Mesendoderm (in vitro differentiated cells): ENCODE results near the gene KCNQ1.

Source experiments
- DNase-seq: peaks from one replicate; pipeline ENCODE4 v3.0.0; 2013
- H2AK5ac ChIP-seq: 2 replicates; pipeline ENCODE4 v1.6.1; 2013; ENCODE audit warnings: low read length, inconsistent platforms
- H2BK120ac ChIP-seq: 2 replicates; pipeline ENCODE4 v1.6.1; 2013; ENCODE audit warnings: low read depth, mild to moderate bottlenecking, low read length, moderate library complexity, mixed read lengths
- H2BK15ac ChIP-seq: replicated peaks from 2 replicates; pipeline ENCODE4 v1.6.1; 2013; ENCODE audit warnings: low read depth, mild to moderate bottlenecking, moderate library complexity
- H2BK5ac ChIP-seq: 2 replicates; pipeline ENCODE4 v1.6.1; 2013; ENCODE audit warnings: low read length, inconsistent platforms
- H3K18ac ChIP-seq: 2 replicates; pipeline ENCODE4 v1.6.1; 2013; ENCODE audit warnings: mild to moderate bottlenecking, low read length, mixed read lengths
- H3K23ac ChIP-seq: one replicate; pipeline ENCODE4 v1.6.1; 2013; ENCODE audit warnings: low read length
- H3K27ac ChIP-seq: 2 replicates; pipeline ENCODE4 v1.5.1; 2013; ENCODE audit warnings: low read depth, mild to moderate bottlenecking, inconsistent platforms, low read length, moderate library complexity
- H3K27me3 ChIP-seq: 2 replicates; pipeline ENCODE4 v1.6.1; 2013; ENCODE audit warnings: low read length, control low read depth, mild to moderate bottlenecking, inconsistent platforms; ENCODE audit not compliant: insufficient read depth, poor library complexity
- H3K36me3 ChIP-seq: 2 replicates; pipeline ENCODE4 v1.6.1; 2013; ENCODE audit warnings: low read length, inconsistent platforms; ENCODE audit not compliant: control insufficient read depth, insufficient read depth
- H3K4ac ChIP-seq: one replicate; pipeline ENCODE4 v1.6.1; 2013; ENCODE audit warnings: low read depth, mild to moderate bottlenecking, low read length, moderate library complexity
- H3K4me1 ChIP-seq: 2 replicates; pipeline ENCODE4 v1.6.1; 2013; ENCODE audit warnings: low read depth, low read length, inconsistent platforms; ENCODE audit not compliant: control insufficient read depth
- H3K4me2 ChIP-seq: 2 replicates; pipeline ENCODE4 v1.6.1; 2013; ENCODE audit warnings: low read length
- H3K4me3 ChIP-seq: 2 replicates; pipeline ENCODE4 v1.5.1; 2013; ENCODE audit warnings: mild to moderate bottlenecking, low read length
- H3K56ac ChIP-seq: one replicate; pipeline ENCODE4 v1.6.1; 2013; ENCODE audit warnings: low read length
- H3K79me1 ChIP-seq: 2 replicates; pipeline ENCODE4 v1.6.1; 2013; ENCODE audit warnings: low read length, inconsistent platforms
- H3K79me2 ChIP-seq: 2 replicates; pipeline ENCODE4 v1.6.1; 2013; ENCODE audit warnings: mild to moderate bottlenecking, low read length; ENCODE audit not compliant: control insufficient read depth, insufficient read depth
- H3K9ac ChIP-seq: 2 replicates; pipeline ENCODE4 v1.6.1; 2013; ENCODE audit warnings: low read length, inconsistent platforms
- H4K5ac ChIP-seq: one replicate; pipeline ENCODE4 v1.6.1; 2013; ENCODE audit warnings: low read length
- H4K8ac ChIP-seq: one replicate; pipeline ENCODE4 v1.6.1; 2013; ENCODE audit warnings: low read depth, mild to moderate bottlenecking, control low read depth, low read length, moderate library complexity
- WGBS: extraction: QIAGEN DNeasy Blood & Tissue Kit; methylation state at CpG from one replicate; pipeline ENCODE4 v1.1.7; 2013; ENCODE audit warnings: low lambda C conversion rate, missing lambda C conversion rate; ENCODE audit not compliant: insufficient coverage; ENCODE audit errors: extremely low coverage; 5-methylcytosine and 5-hydroxymethylcytosine counted together

The KCNQ1 gene

DNA sequence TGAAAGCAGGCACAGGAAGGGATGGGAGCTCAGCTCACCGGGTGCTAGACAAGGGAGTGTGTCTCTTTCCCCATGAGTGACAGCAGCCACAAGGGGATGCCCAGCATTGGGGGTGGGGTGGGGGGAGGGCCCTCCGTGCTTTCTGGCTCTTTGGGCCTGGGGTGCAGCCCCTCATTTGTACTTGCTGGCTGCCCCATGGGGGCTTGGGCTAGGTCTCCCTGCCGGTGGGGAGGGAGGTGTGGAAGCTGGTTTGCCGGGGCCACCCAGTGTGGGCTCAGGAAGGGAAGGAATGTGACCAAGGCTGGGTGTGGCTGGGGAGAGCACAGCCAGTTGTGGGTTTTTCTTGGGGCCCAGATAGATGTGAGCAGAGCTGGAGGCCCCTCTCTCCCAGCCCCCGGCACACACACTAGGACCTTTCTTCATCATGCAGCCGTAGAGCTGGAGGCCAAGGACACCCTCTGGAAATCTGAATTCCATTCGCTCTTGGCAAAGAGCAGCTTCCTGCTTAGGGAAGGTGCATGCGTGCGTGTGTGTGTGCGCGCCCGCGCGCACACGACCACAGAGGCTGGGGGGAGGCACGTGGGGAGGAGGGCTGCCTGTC lies 229.2 kb downstream of the KCNQ1 start:
- Histone ChIP-seq H4K8ac (no peak overlapping the region), H3K23ac (no peak overlapping the region), H2AK5ac (no peak overlapping the region), H2BK120ac (no peak overlapping the region), H3K4me3 (no peak overlapping the region), H2BK15ac (no peak overlapping the region), H3K27ac (no peak overlapping the region), H3K4ac (no peak overlapping the region), H3K79me2 (no peaks in the 10 kb centered on the region), H2BK5ac (no peak overlapping the region), H3K4me2 (no peak overlapping the region), H3K4me1 (no peaks in the 10 kb centered on the region), H3K79me1 (no peaks in the 10 kb centered on the region), H3K27me3 (no peaks in the 10 kb centered on the region), H3K9ac (no peak overlapping the region), H3K36me3 (no peaks in the 10 kb centered on the region), H3K18ac (no peak overlapping the region), H3K56ac (no peak overlapping the region), H4K5ac (no peak overlapping the region)
- no peak for DNase-seq
- no CpG with 5 or more reads among the region's 16 CpGs for WGBS

DNA sequence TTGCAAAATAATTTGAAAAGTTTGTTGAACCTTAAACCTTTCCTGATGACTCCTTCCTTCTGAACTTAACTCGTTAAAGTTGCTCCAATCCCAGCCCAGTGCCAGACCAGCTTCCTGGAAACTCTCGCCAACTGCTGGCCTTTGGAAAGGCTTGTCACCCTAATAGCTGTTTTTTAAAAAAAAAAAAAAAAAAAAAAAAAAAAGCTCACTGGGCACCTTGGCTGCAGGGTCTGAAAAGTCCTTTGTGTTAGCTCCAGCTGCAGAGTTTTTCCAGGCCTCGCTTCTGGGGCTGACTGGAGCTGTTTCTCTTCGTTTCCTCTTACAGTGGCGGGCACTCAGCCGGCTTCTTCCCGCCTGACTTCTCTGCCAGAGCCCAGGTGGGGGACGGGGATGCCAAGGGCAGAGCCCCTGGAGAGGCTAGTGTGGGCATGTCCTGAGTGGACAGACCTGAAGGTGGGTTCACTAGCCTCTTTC lies 229.9 kb downstream of the KCNQ1 start:
- Histone ChIP-seq H2AK5ac (no peak overlapping the region), H3K4me2 (no peak overlapping the region), H3K18ac (no peak overlapping the region), H4K8ac (no peak overlapping the region), H3K4ac (no peak overlapping the region), H3K36me3 (no peaks in the 10 kb centered on the region), H3K56ac (no peak overlapping the region), H3K9ac (no peak overlapping the region), H3K79me1 (no peaks in the 10 kb centered on the region), H3K27ac (no peak overlapping the region), H3K4me1 (no peaks in the 10 kb centered on the region), H3K23ac (no peak overlapping the region), H3K79me2 (no peaks in the 10 kb centered on the region), H3K4me3 (no peak overlapping the region), H4K5ac (no peak overlapping the region), H3K27me3 (no peaks in the 10 kb centered on the region), H2BK15ac (no peak overlapping the region), H2BK120ac (no peak overlapping the region), H2BK5ac (no peak overlapping the region)
- DNase-seq, result no peak
- no CpG with 5 or more reads among the region's 8 CpGs for WGBS

GRCh38 chr11:2675540-2675939 lies 230.7 kb downstream of the KCNQ1 start:
- H3K79me2 ChIP-seq, result no peaks in the 10 kb centered on the region
- H3K23ac ChIP-seq, result no peak overlapping the region
- no peaks in the 10 kb centered on the region for H3K27me3 ChIP-seq
- no peaks in the 10 kb centered on the region for H3K4me1 ChIP-seq
- H3K4me2 ChIP-seq, result no peak overlapping the region
- H3K9ac ChIP-seq, result no peak overlapping the region
- no peak overlapping the region for H2BK120ac ChIP-seq
- no peak overlapping the region for H3K56ac ChIP-seq
- no peaks in the 10 kb centered on the region for H3K79me1 ChIP-seq
- no peak overlapping the region for H2BK5ac ChIP-seq
- no peak overlapping the region for H4K8ac ChIP-seq
- no peak overlapping the region for H3K18ac ChIP-seq
- no peak overlapping the region for H4K5ac ChIP-seq
- no CpG with 5 or more reads among the region's 7 CpGs for WGBS
- no peak overlapping the region for H2BK15ac ChIP-seq
- no peak overlapping the region for H2AK5ac ChIP-seq
- no peaks in the 10 kb centered on the region for H3K36me3 ChIP-seq
- no peak for DNase-seq
- no peak overlapping the region for H3K27ac ChIP-seq
- H3K4me3 ChIP-seq, result no peak overlapping the region
- no peak overlapping the region for H3K4ac ChIP-seq

- no peak overlapping the region for H2BK5ac ChIP-seq
- no peak overlapping the region for H3K23ac ChIP-seq
- H3K27me3 ChIP-seq, result no peaks in the 10 kb centered on the region
- H3K36me3 ChIP-seq, result no peaks in the 10 kb centered on the region
- no peaks in the 10 kb centered on the region for H3K4me1 ChIP-seq
- no peak overlapping the region for H2AK5ac ChIP-seq
- H3K4ac ChIP-seq, result no peak overlapping the region
- H3K4me3 ChIP-seq, result no peak overlapping the region
- H3K9ac ChIP-seq, result no peak overlapping the region
- H3K18ac ChIP-seq, result no peak overlapping the region
- H2BK15ac ChIP-seq, result no peak overlapping the region
- no peak overlapping the region for H4K8ac ChIP-seq
- no peak overlapping the region for H3K56ac ChIP-seq
- no peaks in the 10 kb centered on the region for H3K79me2 ChIP-seq
- no peak overlapping the region for H3K4me2 ChIP-seq
- WGBS, result no CpG with 5 or more reads among the region's 1 CpG
- DNase-seq, result no peak
- H3K27ac ChIP-seq, result no peak overlapping the region
- H2BK120ac ChIP-seq, result no peak overlapping the region
- H4K5ac ChIP-seq, result no peak overlapping the region
- no peaks in the 10 kb centered on the region for H3K79me1 ChIP-seq
Measured at GRCh38 chr11:2677127-2677526, 232.3 kb downstream of the KCNQ1 start.

GRCh38 chr11:2678396-2678795 lies 233.6 kb downstream of the KCNQ1 start:
- H2AK5ac ChIP-seq, result no peak overlapping the region
- no CpG with 5 or more reads among the region's 1 CpG for WGBS
- H3K36me3 ChIP-seq, result no peaks in the 10 kb centered on the region
- no peak overlapping the region for H3K23ac ChIP-seq
- H2BK15ac ChIP-seq, result no peak overlapping the region
- H3K9ac ChIP-seq, result no peak overlapping the region
- no peak overlapping the region for H3K4me2 ChIP-seq
- no peak overlapping the region for H4K5ac ChIP-seq
- DNase-seq, result no peak
- no peaks in the 10 kb centered on the region for H3K27me3 ChIP-seq
- H3K27ac ChIP-seq, result no peak overlapping the region
- no peak overlapping the region for H2BK5ac ChIP-seq
- H3K18ac ChIP-seq, result no peak overlapping the region
- H3K79me1 ChIP-seq, result no peaks in the 10 kb centered on the region
- H2BK120ac ChIP-seq, result no peak overlapping the region
- H3K56ac ChIP-seq, result no peak overlapping the region
- H3K4ac ChIP-seq, result no peak overlapping the region
- H3K79me2 ChIP-seq, result no peaks in the 10 kb centered on the region
- no peaks in the 10 kb centered on the region for H3K4me1 ChIP-seq
- no peak overlapping the region for H3K4me3 ChIP-seq
- H4K8ac ChIP-seq, result no peak overlapping the region

- no peak overlapping the region for H2AK5ac ChIP-seq
- H3K4ac ChIP-seq, result no peak overlapping the region
- no peaks in the 10 kb centered on the region for H3K36me3 ChIP-seq
- no peak overlapping the region for H3K4me2 ChIP-seq
- DNase-seq, result no peak
- no peak overlapping the region for H4K5ac ChIP-seq
- no peaks in the 10 kb centered on the region for H3K79me1 ChIP-seq
- no peak overlapping the region for H3K23ac ChIP-seq
- no peak overlapping the region for H2BK120ac ChIP-seq
- H2BK15ac ChIP-seq, result no peak overlapping the region
- H3K27ac ChIP-seq, result no peak overlapping the region
- H3K4me3 ChIP-seq, result no peak overlapping the region
- no CpG with 5 or more reads among the region's 2 CpGs for WGBS
- H3K18ac ChIP-seq, result no peak overlapping the region
- H2BK5ac ChIP-seq, result no peak overlapping the region
- no peaks in the 10 kb centered on the region for H3K4me1 ChIP-seq
- no peak overlapping the region for H3K56ac ChIP-seq
- no peak overlapping the region for H3K9ac ChIP-seq
- no peak overlapping the region for H4K8ac ChIP-seq
- no peaks in the 10 kb centered on the region for H3K27me3 ChIP-seq
- H3K79me2 ChIP-seq, result no peaks in the 10 kb centered on the region
Measured at GRCh38 chr11:2679011-2679676, 234.3 kb downstream of the KCNQ1 start.
